ENCODE results near the gene RAPSN. TPM values are rescaled to one million over a fixed set of nuclear protein-coding genes. Genes with fewer than 3 reads are reported as not detected.
A peak's percentile ranks its signal among the peaks of the same experiment; 100 is the strongest.

The RAPSN gene
- total and polyA plus RNA-seq, 8 donors = 0.18 to 0.92 (median 0.33) TPM

DNA sequence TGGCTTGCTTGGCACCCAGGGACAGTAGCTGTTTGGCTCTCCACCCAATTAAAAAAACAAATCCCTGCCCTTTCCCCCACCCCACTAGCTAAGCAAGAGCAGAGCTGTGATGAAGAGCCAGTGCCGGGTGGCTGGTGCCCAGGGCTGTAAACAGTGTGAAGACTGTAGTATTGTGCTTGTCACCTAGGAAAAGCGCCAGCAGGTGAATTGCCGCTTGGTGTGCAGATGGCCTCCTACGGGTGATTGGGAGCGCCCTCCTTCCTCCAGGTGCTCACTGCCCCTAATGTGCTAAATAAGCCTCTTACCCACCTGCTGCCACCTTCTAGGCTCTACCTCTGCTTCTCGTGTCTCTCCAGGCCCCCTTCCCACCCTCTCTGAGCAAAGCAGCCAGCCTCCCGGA, 18.4 kb upstream of the RAPSN start:
- FAIRE-seq (no peak), ATAC-seq (peak; percentile 55 to 69 (median 68)), DNase-seq (peak in 2 of 6 donors; percentile 27 to 34)
- peaks cover 0 to 17% (median 14%) of the 10 kb centered on the region in 3 donors for H3K36me3 ChIP-seq
- intact Hi-C loops (cut with DNase I) = no loop called here
- no peaks in the 10 kb centered on the region for H3K9me3 ChIP-seq
- H3K4me1 ChIP-seq = peaks cover 9 to 18% (median 14%) of the 10 kb centered on the region in 3 donors
- H3K4me3 ChIP-seq = no peak overlapping the region
- 71% methylated on average over 7 of the region's 7 CpGs for WGBS, 2 donors
- TF ChIP-seq, protein P1, sequence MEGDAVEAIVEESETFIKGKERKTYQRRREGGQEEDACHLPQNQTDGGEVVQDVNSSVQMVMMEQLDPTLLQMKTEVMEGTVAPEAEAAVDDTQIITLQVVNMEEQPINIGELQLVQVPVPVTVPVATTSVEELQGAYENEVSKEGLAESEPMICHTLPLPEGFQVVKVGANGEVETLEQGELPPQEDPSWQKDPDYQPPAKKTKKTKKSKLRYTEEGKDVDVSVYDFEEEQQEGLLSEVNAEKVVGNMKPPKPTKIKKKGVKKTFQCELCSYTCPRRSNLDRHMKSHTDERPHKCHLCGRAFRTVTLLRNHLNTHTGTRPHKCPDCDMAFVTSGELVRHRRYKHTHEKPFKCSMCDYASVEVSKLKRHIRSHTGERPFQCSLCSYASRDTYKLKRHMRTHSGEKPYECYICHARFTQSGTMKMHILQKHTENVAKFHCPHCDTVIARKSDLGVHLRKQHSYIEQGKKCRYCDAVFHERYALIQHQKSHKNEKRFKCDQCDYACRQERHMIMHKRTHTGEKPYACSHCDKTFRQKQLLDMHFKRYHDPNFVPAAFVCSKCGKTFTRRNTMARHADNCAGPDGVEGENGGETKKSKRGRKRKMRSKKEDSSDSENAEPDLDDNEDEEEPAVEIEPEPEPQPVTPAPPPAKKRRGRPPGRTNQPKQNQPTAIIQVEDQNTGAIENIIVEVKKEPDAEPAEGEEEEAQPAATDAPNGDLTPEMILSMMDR (IDR thresholded peaks at IDR 0.05) = no peak
- H3K27me3 ChIP-seq = no peaks in the 10 kb centered on the region
- H3K27ac ChIP-seq = peak overlapping the region in 3 of 4 donors; percentile 39 to 58 (median 41)

DNA sequence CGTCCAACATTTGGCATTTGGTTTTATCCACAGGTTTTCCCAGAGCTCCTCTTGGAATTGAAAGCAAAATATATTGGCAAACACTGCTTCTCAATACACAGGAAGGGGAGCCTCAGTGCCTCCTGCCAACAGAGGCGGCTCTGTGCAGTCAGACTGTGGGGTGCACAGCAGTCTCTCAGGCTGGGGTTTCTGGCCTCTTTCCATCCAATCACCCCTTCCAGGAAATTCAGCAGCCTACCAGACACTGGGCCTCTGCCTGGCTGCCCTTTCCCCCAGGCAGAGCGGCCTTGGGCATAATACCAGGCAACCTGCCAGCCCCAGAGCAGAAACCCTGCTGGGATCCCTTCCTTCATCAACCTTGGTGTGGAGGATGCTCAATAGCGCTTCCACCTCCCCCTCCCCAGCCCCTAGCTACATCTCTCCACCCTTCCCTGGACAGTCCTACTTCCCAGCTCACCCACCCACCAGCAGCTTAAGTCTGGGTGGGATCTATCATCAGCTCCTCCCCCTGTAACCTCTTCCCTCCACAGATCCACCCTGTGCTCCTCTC, 17.8 kb upstream of the RAPSN start:
- H3K4me3 ChIP-seq = no peak overlapping the region
- no peaks in the 10 kb centered on the region for H3K9me3 ChIP-seq
- H3K27me3 ChIP-seq = no peaks in the 10 kb centered on the region
- TF ChIP-seq, protein P1 (IDR thresholded peaks at IDR 0.05) = no peak
- H3K36me3 ChIP-seq = peaks cover 0 to 11% (median 8%) of the 10 kb centered on the region in 3 donors
- FAIRE-seq = no peak
- DNase-seq = peak; percentile 71 to 87 (median 76)
- peak overlapping the region; percentile 26 to 58 (median 40) for H3K27ac ChIP-seq
- H3K4me1 ChIP-seq = peaks cover 9 to 18% (median 14%) of the 10 kb centered on the region in 3 donors
- intact Hi-C loops (cut with DNase I) = no loop called here
- WGBS, 2 donors = 3 to 7% methylated on average over 4 of the region's 4 CpGs
- peak; percentile 78 to 85 (median 84) for ATAC-seq

DNA sequence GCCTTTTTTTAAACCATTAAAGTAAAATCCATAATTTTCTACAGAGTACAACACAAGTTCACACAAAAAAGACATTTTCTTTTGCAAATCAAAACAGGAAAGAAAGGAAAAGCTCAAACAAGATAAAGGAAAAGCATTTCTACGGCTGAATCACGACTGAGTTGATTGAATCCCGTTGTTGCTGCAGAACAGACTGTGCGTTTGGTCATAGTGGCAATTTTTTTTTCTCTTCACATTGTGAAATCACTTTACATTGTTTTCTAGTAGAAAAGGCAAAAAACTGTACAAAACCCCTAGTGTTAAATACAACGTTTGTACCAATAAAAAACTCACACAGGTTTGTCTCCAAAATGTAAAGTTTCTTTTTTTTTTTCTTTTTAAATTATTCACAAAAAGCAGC, 17.3 kb upstream of the RAPSN start:
- TF ChIP-seq, protein P1 (IDR thresholded peaks at IDR 0.05) = no peak
- peaks cover 9 to 18% (median 14%) of the 10 kb centered on the region in 3 donors for H3K4me1 ChIP-seq
- peaks cover 0 to 5% (median 2%) of the 10 kb centered on the region in 3 donors for H3K36me3 ChIP-seq
- intact Hi-C loops (cut with DNase I) = no loop called here
- peak overlapping the region; percentile 26 to 58 (median 40) for H3K27ac ChIP-seq
- H3K27me3 ChIP-seq = no peaks in the 10 kb centered on the region
- no peak overlapping the region for H3K4me3 ChIP-seq
- FAIRE-seq = no peak
- no peak for ATAC-seq
- no peaks in the 10 kb centered on the region for H3K9me3 ChIP-seq
- 15 to 20% methylated on average over 5 of the region's 5 CpGs for WGBS, 2 donors
- DNase-seq = no peak

DNA sequence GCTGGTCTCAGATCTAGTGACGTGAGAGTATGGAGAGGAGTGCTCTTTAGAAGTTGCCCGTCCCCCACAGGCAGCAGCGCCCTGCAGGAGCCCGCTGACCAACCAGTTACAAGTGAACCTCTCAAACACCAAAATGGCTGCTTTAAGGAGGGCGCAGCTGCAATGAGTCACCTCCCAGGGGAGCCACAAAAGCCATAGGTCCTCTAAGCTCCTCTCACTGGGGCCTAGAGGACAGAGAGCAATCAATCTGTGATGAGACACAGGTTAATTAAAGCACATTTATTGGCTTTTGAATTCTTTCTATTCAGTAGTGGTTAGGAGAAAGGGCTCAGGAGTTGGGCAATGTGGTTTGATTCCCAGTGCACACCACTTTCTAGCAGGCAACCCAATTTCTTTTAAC, 15.5 kb upstream of the RAPSN start:
- ATAC-seq (no peak), FAIRE-seq (no peak), DNase-seq (no peak)
- H3K9me3 ChIP-seq = no peaks in the 10 kb centered on the region
- peaks cover 9 to 18% (median 14%) of the 10 kb centered on the region in 3 donors for H3K4me1 ChIP-seq
- TF ChIP-seq, protein P1 (IDR thresholded peaks at IDR 0.05) = no peak
- 92 to 96% methylated on average over 5 of the region's 5 CpGs for WGBS, 2 donors
- peaks cover 0 to 2% (median 0%) of the 10 kb centered on the region in 3 donors for H3K36me3 ChIP-seq
- intact Hi-C loops (cut with DNase I) = no loop called here
- H3K4me3 ChIP-seq = no peak overlapping the region
- H3K27ac ChIP-seq = no peak overlapping the region
- H3K27me3 ChIP-seq = no peaks in the 10 kb centered on the region

DNA sequence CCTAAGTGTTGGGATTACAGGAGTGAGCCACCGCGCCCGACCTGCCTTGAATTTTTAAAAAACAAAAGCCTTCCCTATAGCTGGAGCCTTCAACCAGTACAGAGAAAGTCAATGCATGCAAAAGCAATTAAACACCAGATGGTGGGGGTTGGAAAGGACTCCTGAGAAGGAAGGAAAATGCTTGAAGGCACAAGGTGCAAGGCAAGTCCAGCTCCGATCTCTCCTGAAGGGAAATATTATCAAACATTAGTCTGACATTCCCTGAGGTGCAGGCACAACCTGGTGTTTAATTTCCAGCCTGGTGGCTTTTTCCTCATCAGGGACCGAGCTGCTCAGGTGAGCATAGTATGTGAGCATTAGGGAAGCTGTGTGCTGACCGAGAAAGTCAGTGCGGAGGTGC, 12.9 kb upstream of the RAPSN start:
- Histone ChIP-seq H3K27ac (no peak overlapping the region), H3K27me3 (no peaks in the 10 kb centered on the region), H3K4me1 (peaks cover 9 to 14% (median 11%) of the 10 kb centered on the region in 3 donors), H3K4me3 (no peak overlapping the region), H3K9me3 (no peaks in the 10 kb centered on the region), H3K36me3 (peaks cover 0 to 2% (median 0%) of the 10 kb centered on the region in 3 donors)
- TF ChIP-seq, protein P1 (IDR thresholded peaks at IDR 0.05) = no peak
- DNase-seq = no peak
- no peak for ATAC-seq
- no peak for FAIRE-seq
- intact Hi-C loops (cut with DNase I) = no loop called here
- WGBS, 2 donors = 97% methylated on average over 7 of the region's 7 CpGs

Measured in pancreas (tissue), 10 donors.